RWPE2 (cell line): ENCODE measurements around the gene WDFY2.
"Not testable (repeated sequence)": the region's sequence is repeated elsewhere in the genome, so short reads cannot be mapped to it uniquely, and the experiment has no call there.

Source experiments
- ATAC-seq: fragments of 200-7000 bp; cut with Tn5 transposase; 3 replicates; pipeline ENCODE4 v1.9.1; 2021; ENCODE audit warnings: low read depth
- DNase-seq: peaks from one replicate; pipeline ENCODE4 v3.0.0-alpha.2; 2020; ENCODE audit warnings: low spot score
- H3K27ac ChIP-seq: fragments of 450-650 bp; 2 replicates; pipeline ENCODE4 v1.5.1; 2017; ENCODE audit warnings: mild to moderate bottlenecking; ENCODE audit not compliant: poor library complexity, severe bottlenecking
- H3K27me3 ChIP-seq: fragments of 250-450 bp; sonication (Bioruptor Pico); 2 replicates; pipeline ENCODE4 v1.5.1; 2021; ENCODE audit warnings: mild to moderate bottlenecking, moderate library complexity; ENCODE audit not compliant: insufficient read depth, poor library complexity, severe bottlenecking
- H3K36me3 ChIP-seq: fragments of 250-450 bp; sonication (Bioruptor Pico); 2 replicates; pipeline ENCODE4 v1.5.1; 2020; ENCODE audit warnings: low read depth, mild to moderate bottlenecking, moderate library complexity
- H3K4me1 ChIP-seq: fragments of 250-450 bp; sonication (Bioruptor Pico); 2 replicates; pipeline ENCODE4 v1.5.1; 2021; ENCODE audit warnings: mild to moderate bottlenecking, moderate library complexity; ENCODE audit not compliant: insufficient read depth, poor library complexity, severe bottlenecking
- H3K4me3 ChIP-seq: fragments of 250-450 bp; sonication (Bioruptor Pico); 2 replicates; pipeline ENCODE4 v1.5.1; 2021; ENCODE audit warnings: mild to moderate bottlenecking, moderate library complexity; ENCODE audit not compliant: severe bottlenecking
- H3K9me3 ChIP-seq: fragments of 250-450 bp; sonication (Bioruptor Pico); 2 replicates; pipeline ENCODE4 v1.5.1; 2021; ENCODE audit warnings: mild to moderate bottlenecking, moderate library complexity; ENCODE audit not compliant: severe bottlenecking
- CTCF ChIP-seq: fragments of 450-650 bp; IDR thresholded peaks from one replicate; pipeline ENCODE4 v1.5.1; 2017; ENCODE audit warnings: mild to moderate bottlenecking, moderate library complexity; ENCODE audit not compliant: poor library complexity, severe bottlenecking

Gene WDFY2

GRCh38 chr13:51541809-51542258 is 42.4 kb upstream of the WDFY2 start:
- H3K4me1 ChIP-seq = peaks cover 5% of the 10 kb centered on the region
- no peak overlapping the region for H3K27ac ChIP-seq
- TF ChIP-seq CTCF = no peak
- ATAC-seq = no peak
- no peak for DNase-seq
- H3K9me3 ChIP-seq = no peaks in the 10 kb centered on the region
- H3K27me3 ChIP-seq = no peaks in the 10 kb centered on the region
- no peak overlapping the region for H3K4me3 ChIP-seq
- H3K36me3 ChIP-seq = no peaks in the 10 kb centered on the region; the same call in 1 of the 2 replicates

- no peak for DNase-seq
- H3K36me3 ChIP-seq = no peaks in the 10 kb centered on the region; the same call in 1 of the 2 replicates
- H3K4me3 ChIP-seq = no peak overlapping the region
These were observed 41.7 kb upstream of the WDFY2 start for GRCh38 chr13:51542346-51543242.

GRCh38 chr13:51545446-51545845 is 38.8 kb upstream of the WDFY2 start:
- not testable (repeated sequence) for H3K27me3 ChIP-seq, DNase-seq, ATAC-seq

More at GRCh38 chr13:51542346-51543242, 41.7 kb upstream of the WDFY2 start:
- no peaks in the 10 kb centered on the region for H3K9me3 ChIP-seq
- H3K27me3 ChIP-seq = no peaks in the 10 kb centered on the region
- peak; percentile 49; the same call in 1 of the 3 replicates for ATAC-seq
- no peak overlapping the region for H3K27ac ChIP-seq
- peaks cover 5% of the 10 kb centered on the region for H3K4me1 ChIP-seq
- no peak for TF ChIP-seq CTCF

GRCh38 chr13:51547425-51548176 is 36.7 kb upstream of the WDFY2 start:
- TF ChIP-seq CTCF = no peak
- H3K4me1 ChIP-seq = peaks cover 5% of the 10 kb centered on the region
- no peaks in the 10 kb centered on the region; the same call in 1 of the 2 replicates for H3K36me3 ChIP-seq
- DNase-seq = no peak
- no peaks in the 10 kb centered on the region for H3K27me3 ChIP-seq
- H3K4me3 ChIP-seq = no peak overlapping the region
- ATAC-seq = no peak
- H3K9me3 ChIP-seq = no peaks in the 10 kb centered on the region
- H3K27ac ChIP-seq = no peak overlapping the region

More at GRCh38 chr13:51545446-51545845, 38.8 kb upstream of the WDFY2 start:
- H3K4me3 ChIP-seq, H3K36me3 ChIP-seq, H3K9me3 ChIP-seq, H3K4me1 ChIP-seq, H3K27ac ChIP-seq: not testable (repeated sequence)

GRCh38 chr13:51549050-51549449 is 35.2 kb upstream of the WDFY2 start:
- TF ChIP-seq CTCF = no peak
- ATAC-seq (no peak; the same call in 2 of the 3 replicates), DNase-seq (no peak)
- Histone ChIP-seq H3K27me3 (no peaks in the 10 kb centered on the region), H3K27ac (no peak overlapping the region), H3K4me3 (no peak overlapping the region), H3K9me3 (no peaks in the 10 kb centered on the region), H3K4me1 (peaks cover 5% of the 10 kb centered on the region), H3K36me3 (no peaks in the 10 kb centered on the region; the same call in 1 of the 2 replicates)
